ENCODE data around the gene AHCYL1. TPM values are rescaled to one million over a fixed set of nuclear protein-coding genes. Genes with fewer than 3 reads are reported as not detected.

The AHCYL1 gene
- total RNA-seq, 1 experiment from 2014 or later: 147 TPM

GRCh38 chr1:109991400-109991925, 6.9 kb downstream of the AHCYL1 start:
- no peaks in the 10 kb centered on the region for H3K9me3 ChIP-seq (ENCODE audit: insufficient read depth, low read depth)
- peaks cover 28% of the 10 kb centered on the region for H4K20me1 ChIP-seq (ENCODE audit: insufficient read depth)
- H3K36me3 ChIP-seq (ENCODE audit: low read depth): peaks cover 80% of the 10 kb centered on the region
- ChIA-PET POLR2A (ENCODE audit: unreplicated experiment) (no interaction called here), CTCF (no interaction called here)
- no peaks in the 10 kb centered on the region for H3K27me3 ChIP-seq (ENCODE audit: insufficient read depth, low read depth)
- H3K4me3 ChIP-seq: no peak overlapping the region
- no peaks in the 10 kb centered on the region for H3K9me2 ChIP-seq (ENCODE audit: insufficient read depth)
- no peak overlapping the region for H3K4me2 ChIP-seq
- no peak overlapping the region for H2AFZ ChIP-seq
- DNase-seq: no peak
- H3K27ac ChIP-seq: no peak overlapping the region
- TF ChIP-seq EZH2 (IDR thresholded peaks at IDR 0.05; ENCODE audit: low read depth): no peak
- no peak for TF ChIP-seq CTCF (conservative IDR thresholded peaks at IDR 0.05)
- intact Hi-C loops (cut with micrococcal nuclease; ENCODE audit: unreplicated experiment): no loop called here
- H3K79me2 ChIP-seq (ENCODE audit: low read depth): peaks cover 100% of the 10 kb centered on the region
- H3K4me1 ChIP-seq (replicated peaks; ENCODE audit: insufficient read depth): peaks cover 53% of the 10 kb centered on the region
- peaks cover 17% of the 10 kb centered on the region; the same call in 1 of the 2 replicates for H3F3A ChIP-seq (ENCODE audit: insufficient read depth, low read depth)
- BruUV-seq (replicated peaks): no TSS peak

- Histone ChIP-seq H3K9me2 (ENCODE audit: insufficient read depth) (no peaks in the 10 kb centered on the region), H2AFZ (no peak overlapping the region), H3K4me1 (replicated peaks; ENCODE audit: insufficient read depth) (peaks cover 46% of the 10 kb centered on the region), H4K20me1 (ENCODE audit: insufficient read depth) (0 out of 2 replicates have a peak, but pooled peaks cover 8% of the 10 kb centered on the region), H3K4me2 (no peak overlapping the region), H3K9me3 (ENCODE audit: insufficient read depth, low read depth) (no peaks in the 10 kb centered on the region), H3K27me3 (ENCODE audit: insufficient read depth, low read depth) (no peaks in the 10 kb centered on the region), H3K79me2 (ENCODE audit: low read depth) (peaks cover 98% of the 10 kb centered on the region), H3K36me3 (ENCODE audit: low read depth) (peaks cover 58% of the 10 kb centered on the region), H3F3A (ENCODE audit: insufficient read depth, low read depth) (peaks cover 32% of the 10 kb centered on the region; the same call in 1 of the 2 replicates), H3K27ac (no peak overlapping the region), H3K4me3 (no peak overlapping the region)
- no peak for DNase-seq
- ChIA-PET POLR2A (ENCODE audit: unreplicated experiment) (interaction anchor here (0.6 kb wide), 2 partner anchors 130 to 424 kb away, joined by 3 read pairs; no protein-coding TSS in a partner anchor), CTCF (interaction anchor here (1.1 kb wide), 1 partner anchor 36 kb away, joined by 3 read pairs; no protein-coding TSS in a partner anchor)
- intact Hi-C loops (cut with micrococcal nuclease; ENCODE audit: unreplicated experiment): no loop called here
- TF ChIP-seq EZH2 (IDR thresholded peaks at IDR 0.05; ENCODE audit: low read depth) (no peak), CTCF (conservative IDR thresholded peaks at IDR 0.05) (no peak)
- BruUV-seq (replicated peaks): no TSS peak
These were observed 9.3 kb downstream of the AHCYL1 start for GRCh38 chr1:109993885-109994284.

DNA sequence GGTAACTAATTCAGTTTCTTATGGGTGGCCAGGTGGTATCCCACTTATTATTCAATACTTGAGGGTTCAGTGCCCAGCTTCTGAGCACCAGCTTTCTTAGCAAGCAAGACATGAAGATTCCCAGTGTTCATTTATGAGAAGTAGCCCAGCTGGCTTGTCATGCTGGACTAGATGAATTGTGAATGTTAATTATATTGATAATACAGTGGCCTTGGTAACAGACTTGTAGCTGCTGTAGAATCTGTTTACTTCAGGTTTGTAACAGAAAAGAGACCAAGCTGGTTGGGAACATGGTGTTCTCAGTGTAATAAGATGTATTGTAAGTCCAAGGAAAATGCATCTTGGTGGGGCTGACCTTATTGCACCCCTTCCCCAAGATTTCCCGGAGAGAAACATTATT, 10.1 kb downstream of the AHCYL1 start:
- TF ChIP-seq CTCF (conservative IDR thresholded peaks at IDR 0.05) (no peak), EZH2 (IDR thresholded peaks at IDR 0.05; ENCODE audit: low read depth) (no peak)
- H4K20me1 ChIP-seq (ENCODE audit: insufficient read depth): 0 out of 2 replicates have a peak, but pooled peaks cover 4% of the 10 kb centered on the region
- POLR2A ChIA-PET (ENCODE audit: unreplicated experiment): no interaction called here
- intact Hi-C loops (cut with micrococcal nuclease; ENCODE audit: unreplicated experiment): no loop called here
- DNase-seq: no peak
- CTCF ChIA-PET: no interaction called here
- peaks cover 98% of the 10 kb centered on the region for H3K79me2 ChIP-seq (ENCODE audit: low read depth)
- H3F3A ChIP-seq (ENCODE audit: insufficient read depth, low read depth): peaks cover 37% of the 10 kb centered on the region; the same call in 1 of the 2 replicates
- no peak overlapping the region for H3K4me3 ChIP-seq
- no peak overlapping the region for H3K4me2 ChIP-seq
- no peaks in the 10 kb centered on the region for H3K27me3 ChIP-seq (ENCODE audit: insufficient read depth, low read depth)
- BruUV-seq (replicated peaks): no TSS peak
- no peak overlapping the region; the same call in 1 of the 2 replicates for H3K27ac ChIP-seq
- H3K9me3 ChIP-seq (ENCODE audit: insufficient read depth, low read depth): no peaks in the 10 kb centered on the region
- no peaks in the 10 kb centered on the region for H3K9me2 ChIP-seq (ENCODE audit: insufficient read depth)
- H3K36me3 ChIP-seq (ENCODE audit: low read depth): peaks cover 52% of the 10 kb centered on the region
- H2AFZ ChIP-seq: no peak overlapping the region
- peaks cover 40% of the 10 kb centered on the region for H3K4me1 ChIP-seq (replicated peaks; ENCODE audit: insufficient read depth)
